B cell (primary cell): Measurements from ENCODE around the gene UNC5B.

Experiments
- CTCF ChIP-seq: fragments of 200-600 bp; IDR thresholded peaks from one replicate; pipeline ENCODE4 v1.8.0; 2022; ENCODE audit warnings: antibody characterized with exemption, mild to moderate bottlenecking
- EZH2 ChIP-seq: IDR thresholded peaks from 2 replicates; pipeline ENCODE4 v1.6.1; 2012; ENCODE audit warnings: borderline replicate concordance, low read depth, mild to moderate bottlenecking, moderate library complexity, low read length; ENCODE audit not compliant: insufficient read depth, poor library complexity, severe bottlenecking

- TF ChIP-seq CTCF (no peak), EZH2 (no peak)
These were observed 24.2 kb upstream of the UNC5B start for GRCh38 chr10:71188201-71188600.
